CD14-positive monocyte (primary cell): ENCODE data around the gene FAM163B. TPM values are rescaled to one million over a fixed set of nuclear protein-coding genes. Genes with fewer than 3 reads are reported as not detected.
A peak's percentile ranks its signal among the peaks of the same experiment; 100 is the strongest.

ENCODE experiments used
- DNase-seq, 3 donors: peaks; one replicate each; pipeline ENCODE4 v3.0.0-alpha.2; 2011 to 2022
- H2AFZ ChIP-seq: 2 replicates; pipeline ENCODE4 v1.6.0; 2012; ENCODE audit warnings: mild to moderate bottlenecking, low read depth, low read length, inconsistent platforms; ENCODE audit not compliant: insufficient read depth, poor library complexity, severe bottlenecking
- H3K27ac ChIP-seq, 2 donors: 1 replicate in 1 of 2; 2 replicates in 1 of 2; pipeline ENCODE4 v1.5.1; 2012 to 2013; ENCODE audit warnings: low read length in 2 of 2, control low read depth in 1 of 2, inconsistent platforms in 1 of 2, low read depth in 1 of 2, mild to moderate bottlenecking in 1 of 2
- H3K27me3 ChIP-seq, 2 donors: one replicate each; pipeline versions ENCODE4 v1.6.0 to v1.6.1; 2011 to 2013; ENCODE audit warnings: low read length in 2 of 2; ENCODE audit not compliant: control insufficient read depth in 2 of 2, insufficient read depth in 2 of 2
- H3K36me3 ChIP-seq, 2 donors: replicated peaks in 1 of 2; 1 replicate in 1 of 2; 2 replicates in 1 of 2; pipeline versions ENCODE4 v1.5.1 to v1.6.1; 2012 to 2013; ENCODE audit warnings: low read length in 2 of 2, control low read depth in 1 of 2, inconsistent platforms in 1 of 2, mild to moderate bottlenecking in 1 of 2; ENCODE audit not compliant: insufficient read depth in 2 of 2, control insufficient read depth in 1 of 2
- H3K4me1 ChIP-seq, 2 donors: 1 replicate in 1 of 2; 2 replicates in 1 of 2; pipeline versions ENCODE4 v1.5.1 to v1.6.1; 2012 to 2013; ENCODE audit warnings: low read length in 2 of 2, control low read depth in 1 of 2, inconsistent platforms in 1 of 2, mild to moderate bottlenecking in 1 of 2, moderate library complexity in 1 of 2; ENCODE audit not compliant: insufficient read depth in 2 of 2, control insufficient read depth in 1 of 2
- H3K4me2 ChIP-seq: replicated peaks from 2 replicates; pipeline ENCODE3; 2012; ENCODE audit warnings: low read length, moderate library complexity, mild to moderate bottlenecking; ENCODE audit not compliant: poor library complexity, severe bottlenecking; ENCODE audit errors: extremely low read depth
- H3K4me3 ChIP-seq, 3 experiments: fragments of 200-600 bp in 1 of 3; sonication (generic) in 1 of 3; replicated peaks in 1 of 3; 1 replicate in 2 of 3; 2 replicates in 1 of 3; pipeline ENCODE4 v1.5.1; 2011 to 2013; ENCODE audit warnings: low read length in 3 of 3, mild to moderate bottlenecking in 3 of 3, control low read depth in 2 of 3, low read depth in 2 of 3, inconsistent platforms in 1 of 3, moderate library complexity in 1 of 3
- H3K79me2 ChIP-seq: 2 replicates; pipeline ENCODE4 v1.6.0; 2012; ENCODE audit warnings: mild to moderate bottlenecking, control low read depth, inconsistent platforms, low read length, moderate library complexity; ENCODE audit not compliant: insufficient read depth
- H3K9ac ChIP-seq: 2 replicates; pipeline ENCODE4 v1.6.0; 2017; ENCODE audit warnings: low read length, mild to moderate bottlenecking; ENCODE audit not compliant: insufficient read depth, poor library complexity, severe bottlenecking
- H3K9me3 ChIP-seq, 2 donors: replicated peaks in 1 of 2; 1 replicate in 1 of 2; 2 replicates in 1 of 2; pipeline versions ENCODE4 v1.5.1 to v1.6.1; 2012 to 2013; ENCODE audit warnings: low read length in 2 of 2, control low read depth in 1 of 2; ENCODE audit not compliant: control insufficient read depth in 1 of 2, insufficient read depth in 1 of 2
- H4K20me1 ChIP-seq: 2 replicates; pipeline ENCODE4 v1.6.0; 2012; ENCODE audit warnings: mild to moderate bottlenecking, low read length, control low read depth, moderate library complexity; ENCODE audit not compliant: insufficient read depth
- H3K27ac Mint-ChIP-seq, 7 donors: one replicate each; pipeline ENCODE4 v1.8.0; 2020; ENCODE audit warnings: mild to moderate bottlenecking in 7 of 7, mixed read lengths in 7 of 7, moderate library complexity in 6 of 7, inconsistent platforms in 2 of 7
- H3K27me3 Mint-ChIP-seq, 3 donors: one replicate each; pipeline ENCODE4 v1.8.0; 2021 to 2022; ENCODE audit warnings: low read depth in 3 of 3, mild to moderate bottlenecking in 3 of 3, mixed read lengths in 3 of 3, moderate library complexity in 3 of 3, inconsistent platforms in 1 of 3
- H3K36me3 Mint-ChIP-seq, 2 donors: one replicate each; pipeline ENCODE4 v1.8.0; 2020; ENCODE audit warnings: mixed read lengths in 2 of 2, inconsistent platforms in 1 of 2, mild to moderate bottlenecking in 1 of 2
- H3K4me1 Mint-ChIP-seq: one replicate; pipeline ENCODE4 v1.8.0; 2020; ENCODE audit warnings: mild to moderate bottlenecking, mixed read lengths
- H3K4me3 Mint-ChIP-seq, 2 donors: one replicate each; pipeline ENCODE4 v1.8.0; 2020; ENCODE audit warnings: mild to moderate bottlenecking in 2 of 2, mixed read lengths in 2 of 2, moderate library complexity in 1 of 2
- H3K9me3 Mint-ChIP-seq, 7 donors: one replicate each; pipeline ENCODE4 v1.8.0; 2020 to 2022; ENCODE audit warnings: mixed read lengths in 7 of 7, mild to moderate bottlenecking in 6 of 7, moderate library complexity in 6 of 7, inconsistent platforms in 2 of 7
- WGBS: methylation state at CpG from one replicate; pipeline ENCODE4 v1.1.5; 2013; ENCODE audit warnings: missing lambda C conversion rate; ENCODE audit not compliant: insufficient coverage; 5-methylcytosine and 5-hydroxymethylcytosine counted together
- intact Hi-C, 2 donors: fragments of 100-400 bp; cut with micrococcal nuclease; formaldehyde crosslinking; loops; one replicate each; pipeline versions ENCODE4 v1.15.0 to v1.15.1; 2023
- polyA plus RNA-seq, 3 donors: library from polyadenylated mRNA; depleted of rRNA in 1 of 3; unstranded in 2 of 3; stranded (reverse) in 1 of 3; fragments of 300-500 nt in 2 of 3; fragments of >200 nt in 1 of 3; fragmentation: Illumina TruSeq in 2 of 3; gene quantifications; 1 replicate in 2 of 3; 2 replicates in 1 of 3; pipeline ENCODE4 v1.2.3, GENCODE V29; 2012 to 2021
- TF ChIP-seq, protein P1 (sequence below): fragments of 200-600 bp; IDR thresholded peaks from one replicate; pipeline ENCODE4 v1.8.0; 2022; ENCODE audit warnings: antibody characterized with exemption, mild to moderate bottlenecking

Gene FAM163B
- polyA plus RNA-seq, 3 donors = not detected

- Histone ChIP-seq H3K36me3 (no peaks in the 10 kb centered on the region), H3K4me3 (no peak overlapping the region), H4K20me1 (no peaks in the 10 kb centered on the region), H3K4me2 (no peak overlapping the region), H2AFZ (no peak overlapping the region), H3K9ac (no peak overlapping the region), H3K27me3 (peaks cover 0 to 6% of the 10 kb centered on the region in 2 donors), H3K4me1 (no peaks in the 10 kb centered on the region), H3K9me3 (no peaks in the 10 kb centered on the region), H3K79me2 (no peaks in the 10 kb centered on the region), H3K27ac (no peak overlapping the region)
- peak in 1 of 3 donors; percentile 18 for DNase-seq
- no peaks in the 10 kb centered on the region for H3K36me3 Mint-ChIP-seq
- H3K9me3 Mint-ChIP-seq = peaks cover 0 to 6% (median 2%) of the 10 kb centered on the region in 7 donors
- peaks cover 5% of the 10 kb centered on the region for H3K4me1 Mint-ChIP-seq
- H3K4me3 Mint-ChIP-seq = no peak overlapping the region
- intact Hi-C loops = no loop called here
- WGBS = 0% methylated on average over 1 of the region's 8 CpGs
- no peak overlapping the region for H3K27ac Mint-ChIP-seq
- TF ChIP-seq, protein P1, sequence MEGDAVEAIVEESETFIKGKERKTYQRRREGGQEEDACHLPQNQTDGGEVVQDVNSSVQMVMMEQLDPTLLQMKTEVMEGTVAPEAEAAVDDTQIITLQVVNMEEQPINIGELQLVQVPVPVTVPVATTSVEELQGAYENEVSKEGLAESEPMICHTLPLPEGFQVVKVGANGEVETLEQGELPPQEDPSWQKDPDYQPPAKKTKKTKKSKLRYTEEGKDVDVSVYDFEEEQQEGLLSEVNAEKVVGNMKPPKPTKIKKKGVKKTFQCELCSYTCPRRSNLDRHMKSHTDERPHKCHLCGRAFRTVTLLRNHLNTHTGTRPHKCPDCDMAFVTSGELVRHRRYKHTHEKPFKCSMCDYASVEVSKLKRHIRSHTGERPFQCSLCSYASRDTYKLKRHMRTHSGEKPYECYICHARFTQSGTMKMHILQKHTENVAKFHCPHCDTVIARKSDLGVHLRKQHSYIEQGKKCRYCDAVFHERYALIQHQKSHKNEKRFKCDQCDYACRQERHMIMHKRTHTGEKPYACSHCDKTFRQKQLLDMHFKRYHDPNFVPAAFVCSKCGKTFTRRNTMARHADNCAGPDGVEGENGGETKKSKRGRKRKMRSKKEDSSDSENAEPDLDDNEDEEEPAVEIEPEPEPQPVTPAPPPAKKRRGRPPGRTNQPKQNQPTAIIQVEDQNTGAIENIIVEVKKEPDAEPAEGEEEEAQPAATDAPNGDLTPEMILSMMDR = no peak
- H3K27me3 Mint-ChIP-seq = peaks cover 14 to 34% (median 26%) of the 10 kb centered on the region in 3 donors
Measured at GRCh38 chr9:133619791-133620190, 10.6 kb upstream of the FAM163B start.

- TF ChIP-seq, protein P1 = no peak
- no peak for DNase-seq
- H3K4me1 ChIP-seq = no peaks in the 10 kb centered on the region
- Mint-ChIP-seq H3K27ac (no peak overlapping the region), H3K4me3 (no peak overlapping the region), H3K27me3 (peaks cover 16 to 38% (median 26%) of the 10 kb centered on the region in 3 donors), H3K9me3 (peaks cover 0 to 4% (median under 1%) of the 10 kb centered on the region in 7 donors), H3K36me3 (no peaks in the 10 kb centered on the region), H3K4me1 (peaks cover 5% of the 10 kb centered on the region)
- no peak overlapping the region for H3K27ac ChIP-seq
- no peaks in the 10 kb centered on the region for H3K79me2 ChIP-seq
- H3K4me3 ChIP-seq = no peak overlapping the region
- no peak overlapping the region for H3K4me2 ChIP-seq
- H3K27me3 ChIP-seq = peaks cover 0 to 6% of the 10 kb centered on the region in 2 donors
- intact Hi-C loops = no loop called here
- no peak overlapping the region for H2AFZ ChIP-seq
- no peaks in the 10 kb centered on the region for H3K9me3 ChIP-seq
- no CpG with 5 or more reads among the region's 10 CpGs for WGBS
- H4K20me1 ChIP-seq = no peaks in the 10 kb centered on the region
- H3K36me3 ChIP-seq = no peaks in the 10 kb centered on the region
- H3K9ac ChIP-seq = no peak overlapping the region
Measured at GRCh38 chr9:133618726-133619125, 9.5 kb upstream of the FAM163B start.
